ENCODE measurements around the gene SRP68.

The SRP68 gene

GRCh38 chr17:76072148-76072858, at the start of gene SRP68:
Gene SRP68, minus strand, starts transcription at chr17:76072517. Its CDS starts 26 bp downstream, at chr17:76072491.
- DNase-seq = peak; percentile 97

DNA sequence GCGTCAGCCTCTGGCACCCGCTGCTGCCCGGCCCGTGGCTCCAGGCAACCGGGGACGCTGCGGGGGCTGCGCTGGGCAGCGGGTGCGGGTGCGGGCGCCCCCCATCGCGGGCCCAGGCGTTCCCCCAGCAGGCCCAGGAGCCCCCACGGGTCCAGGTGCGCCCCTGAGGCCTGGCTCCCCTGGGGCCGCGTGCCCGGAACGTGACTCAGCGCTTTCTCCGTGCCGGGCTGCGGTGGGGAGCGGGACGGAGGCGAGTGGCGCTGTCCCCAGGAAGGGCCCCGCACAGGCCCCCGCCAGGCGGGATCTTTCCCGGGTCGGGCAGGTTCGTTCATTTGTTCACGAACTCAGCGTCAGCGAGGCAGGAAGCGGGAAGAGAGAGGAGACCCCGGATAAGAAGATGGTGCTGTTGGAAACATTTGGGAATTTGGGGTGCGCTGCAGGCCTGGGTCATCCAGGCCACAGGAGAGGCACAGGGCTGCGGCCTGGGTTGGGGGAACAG, 49.7 kb upstream of the SRP68 start:
- DNase-seq = no peak

GRCh38 chr17:76120658-76121008, 48.3 kb upstream of the SRP68 start:
- DNase-seq = no peak

GRCh38 chr17:76119409-76120371, 47.4 kb upstream of the SRP68 start:
- DNase-seq = no peak

DNA sequence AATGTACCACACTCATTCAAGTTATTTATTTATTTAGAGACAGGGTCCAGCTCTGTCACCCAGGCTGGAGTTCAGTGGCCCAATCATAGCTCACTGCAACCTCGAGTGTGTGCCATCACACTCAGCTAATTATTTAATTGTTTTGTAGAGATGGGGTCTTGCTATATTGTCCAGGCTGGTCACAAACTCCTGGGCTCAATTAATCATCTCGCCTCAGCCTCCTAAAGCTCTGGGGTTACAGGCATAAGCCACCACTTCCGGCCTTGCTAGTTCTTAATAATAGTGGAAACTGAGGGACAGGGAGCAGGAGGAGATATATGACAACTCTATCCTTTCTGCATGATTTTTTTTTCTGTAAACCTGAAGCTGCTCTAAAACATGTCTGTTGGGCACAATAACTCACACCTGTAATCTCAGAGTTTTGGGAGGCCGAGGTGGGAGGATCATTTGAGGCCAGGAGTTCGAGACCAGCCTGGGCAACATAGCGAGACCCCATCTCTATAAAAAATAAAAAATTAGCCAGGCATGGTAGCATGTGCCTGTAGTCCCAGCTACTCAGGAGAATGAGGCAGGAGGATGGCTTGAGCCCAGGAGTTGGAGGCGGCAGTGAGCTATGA, 42.9 kb upstream of the SRP68 start:
- DNase-seq = no peak

DNA sequence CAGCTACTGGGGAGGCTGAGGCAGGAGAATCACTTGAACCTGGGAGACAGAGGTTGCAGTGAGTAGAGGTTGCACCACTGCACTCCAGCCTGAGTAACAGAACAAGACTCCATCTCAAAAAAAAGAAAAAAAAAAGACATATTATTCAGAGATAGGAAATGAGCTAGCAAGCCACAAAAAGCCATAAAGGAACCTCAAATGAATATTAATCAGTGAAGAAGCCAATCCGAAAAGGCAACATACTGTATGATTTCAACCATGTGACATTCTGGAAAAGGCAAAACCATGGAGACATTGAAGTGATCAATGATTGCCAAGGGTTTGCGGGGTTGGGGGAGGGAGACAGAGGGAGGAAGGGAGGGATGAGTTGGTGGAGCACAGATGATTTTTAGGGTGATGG, 39.6 kb upstream of the SRP68 start:
- DNase-seq = no peak

DNA sequence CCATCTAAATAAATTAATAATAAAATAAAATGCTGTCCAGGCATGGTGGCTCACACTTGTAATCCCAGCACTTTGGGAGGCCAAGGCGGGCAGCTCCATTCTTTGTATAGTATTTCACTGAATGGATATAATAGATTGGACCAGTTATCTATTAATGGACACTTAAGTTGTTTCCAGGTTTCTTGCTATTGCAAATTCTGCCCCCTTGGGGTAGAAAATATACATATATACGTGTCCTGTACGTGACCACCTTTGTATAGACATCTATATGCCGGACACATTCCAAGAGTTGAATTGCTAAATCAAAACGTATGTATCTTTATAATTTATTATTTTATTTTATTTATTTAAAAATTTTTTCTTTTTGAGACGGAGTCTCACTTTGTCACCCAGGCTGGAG, 35.2 kb upstream of the SRP68 start:
- DNase-seq = no peak

- DNase-seq = no peak
These were observed 34.4 kb upstream of the SRP68 start for GRCh38 chr17:76106703-76107102.

- DNase-seq = no peak
These were observed 32.5 kb upstream of the SRP68 start for GRCh38 chr17:76104896-76105231.

- no peak for DNase-seq
These were observed 32.0 kb upstream of the SRP68 start for GRCh38 chr17:76104140-76104895.

- DNase-seq = peak; percentile 95
These were observed 31.2 kb upstream of the SRP68 start, which contains the start of gene EXOC7 for GRCh38 chr17:76103274-76104139. Gene EXOC7, minus strand, starts transcription at chr17:76103787. Its CDS starts 95 bp downstream, at chr17:76103692.

- no peak for DNase-seq
These were observed 30.6 kb upstream of the SRP68 start for GRCh38 chr17:76102944-76103273.

DNA sequence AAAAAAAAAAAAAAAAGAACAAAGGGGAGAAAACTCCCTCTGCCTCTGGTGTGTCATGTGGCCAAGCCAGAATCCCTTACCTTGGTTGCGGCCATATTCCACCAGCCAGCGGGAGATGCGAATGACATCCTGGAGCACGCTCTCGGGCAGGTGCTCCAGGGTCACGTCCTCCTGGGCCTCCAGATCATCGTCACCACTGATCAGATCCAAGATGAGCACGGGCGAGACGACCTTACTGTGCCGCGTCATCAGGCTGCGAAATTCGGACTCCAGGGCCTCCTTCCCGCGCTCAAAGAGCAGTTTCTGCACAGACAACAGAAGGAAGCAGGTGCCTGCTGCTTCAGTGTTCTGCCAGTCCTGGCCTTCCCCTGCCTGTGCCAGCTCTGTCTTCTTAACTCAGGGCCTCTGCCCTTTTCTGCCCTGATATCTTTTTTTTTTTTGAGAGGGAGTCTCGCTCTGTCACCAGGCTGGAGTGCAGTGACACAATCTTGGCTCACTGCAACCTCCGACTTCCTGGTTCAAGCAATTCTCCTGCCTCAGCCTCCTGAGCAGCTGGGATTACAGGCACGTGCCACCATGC, 25.5 kb upstream of the SRP68 start:
- peak; percentile 9 for DNase-seq

GRCh38 chr17:76095943-76096342, 23.6 kb upstream of the SRP68 start:
- DNase-seq = no peak

DNA sequence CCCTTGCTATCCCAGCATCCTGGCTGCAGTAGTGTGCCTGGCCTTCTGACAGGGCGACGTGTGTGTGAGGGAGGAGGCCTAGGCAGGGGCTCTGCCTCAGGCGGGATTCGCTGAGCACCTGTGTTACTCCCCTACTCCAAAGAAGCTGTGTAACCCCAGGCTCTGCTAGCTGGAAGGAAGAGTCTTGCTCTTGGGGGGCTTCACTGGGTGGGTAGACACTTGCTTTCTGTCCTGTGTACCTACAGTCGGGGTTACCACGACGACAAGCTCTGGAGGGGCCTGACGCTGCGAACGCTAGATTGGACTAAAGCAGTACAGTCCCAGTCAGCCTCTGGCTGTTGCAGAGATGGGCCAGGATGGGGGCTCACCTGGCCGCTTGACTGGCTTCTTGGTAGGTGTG, 21.7 kb upstream of the SRP68 start:
- peak; percentile 12 for DNase-seq

DNA sequence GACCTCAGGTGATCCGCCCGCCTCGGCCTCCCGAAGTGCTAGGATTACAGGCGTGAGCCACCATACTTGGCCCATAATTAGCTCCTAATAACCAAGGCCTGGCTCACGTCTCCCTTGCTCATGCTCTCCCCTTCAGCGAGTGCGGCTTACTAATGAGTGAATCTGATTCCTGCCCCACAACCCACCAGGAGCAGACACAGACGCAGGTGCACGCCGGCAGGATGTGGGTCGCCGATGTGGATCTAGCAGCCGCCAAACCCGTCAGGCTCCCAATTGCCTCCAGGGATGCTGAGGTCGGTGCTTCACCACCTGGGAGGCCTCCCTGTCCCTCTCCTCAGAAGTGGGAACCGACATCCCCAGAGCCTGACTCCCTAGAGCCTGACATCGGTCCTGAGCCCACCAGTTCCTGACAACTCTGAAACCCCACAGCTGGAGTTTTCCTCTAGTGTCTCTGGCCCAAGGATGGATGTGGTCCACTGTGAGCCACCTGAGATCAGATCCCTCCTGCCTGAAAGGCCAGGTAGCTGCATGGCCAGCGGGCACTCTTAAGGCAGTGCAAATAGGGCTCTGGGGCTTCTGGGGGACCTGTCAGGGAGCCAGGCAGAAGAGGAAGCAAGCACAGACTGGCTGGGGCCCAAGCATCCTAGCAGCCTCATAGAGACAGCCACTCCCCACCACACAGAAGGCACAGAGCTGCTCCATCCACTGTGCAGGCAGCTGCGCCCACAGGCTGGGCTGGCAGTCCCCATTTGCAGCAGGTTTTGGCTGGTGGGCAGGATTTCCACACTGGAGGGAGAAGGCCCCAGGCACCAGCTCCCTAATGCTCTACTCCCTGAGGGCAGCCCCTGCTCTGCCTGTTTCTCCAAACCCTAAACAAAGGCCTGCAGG, 20.5 kb upstream of the SRP68 start:
- no peak for DNase-seq

DNA sequence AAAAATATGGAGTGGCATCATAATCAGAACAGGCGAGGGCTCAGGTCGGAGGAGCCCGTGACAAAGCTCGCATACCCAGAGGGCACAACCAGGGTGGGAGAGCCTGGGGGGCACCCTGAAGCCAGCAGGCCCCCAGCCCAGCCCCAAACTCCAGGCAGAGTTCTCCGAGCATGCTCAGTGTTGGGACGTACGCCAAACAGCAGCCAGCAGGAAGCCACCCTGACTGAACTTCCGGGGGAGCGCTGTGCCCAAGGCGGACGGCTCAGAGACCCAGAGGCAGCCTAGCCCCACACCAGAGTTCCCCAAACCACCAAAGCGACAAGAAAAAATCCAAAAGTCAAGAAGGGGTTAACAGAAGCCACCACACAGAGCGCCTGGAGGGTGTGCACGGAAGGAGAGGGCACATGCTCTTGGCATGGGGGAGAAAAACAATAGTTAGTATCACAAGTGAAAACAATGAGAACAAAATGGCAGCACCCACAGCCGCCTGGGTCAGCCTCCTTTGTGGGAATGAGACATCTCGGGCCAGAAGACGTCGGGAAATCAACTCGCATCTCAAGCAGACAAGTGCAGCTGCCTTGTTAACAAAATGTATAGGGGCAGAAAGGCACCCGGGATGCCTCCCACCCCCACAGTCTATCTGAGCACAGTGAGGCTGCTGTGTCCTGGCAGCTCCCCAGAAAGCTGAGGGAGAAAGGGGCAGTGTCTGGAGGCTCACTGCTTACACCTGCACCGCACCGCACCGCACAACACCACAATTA, 19.4 kb upstream of the SRP68 start:
- DNase-seq = no peak

GRCh38 chr17:76090517-76091129, 18.3 kb upstream of the SRP68 start:
- peak; percentile 11 for DNase-seq
